ENCODE measurements around the gene TMCO2. TPM values are rescaled to one million over a fixed set of nuclear protein-coding genes. Genes with fewer than 3 reads are reported as not detected.
"Not testable (repeated sequence)": the region's sequence is repeated elsewhere in the genome, so short reads cannot be mapped to it uniquely, and the experiment has no call there.

The TMCO2 gene
- not detected for total RNA-seq

GRCh38 chr1:40247655-40248054, at the start of gene TMCO2:
Gene TMCO2 (plus strand): TSS chr1:40247937. CDS start chr1:40247994, 57 bp downstream.
- intact Hi-C loops (cut with DNase I) = no loop called here
- Histone ChIP-seq H3K4me1 (no peaks in the 10 kb centered on the region), H3K27me3 (no peaks in the 10 kb centered on the region), H3K27ac (no peak within 1 kb of the TSS), H3K9me3 (no peaks in the 10 kb centered on the region), H3K36me3 (no peaks in the 10 kb centered on the region), H3K4me3 (no peak within 1 kb of the TSS)
- DNase-seq (ENCODE audit: extremely low spot score in 2 of 2) = no peak
- no peak for TF ChIP-seq POLR2A (IDR thresholded peaks at IDR 0.05)

- peaks cover 0 to 12% of the 10 kb centered on the region in 2 donors for H3K36me3 ChIP-seq
- no peak for TF ChIP-seq CTCF (IDR thresholded peaks at IDR 0.05)
- TF ChIP-seq POLR2AphosphoS5 (IDR thresholded peaks at IDR 0.05; ENCODE audit: insufficient read depth in 1 of 2, low read depth in 1 of 2) = no peak
- no peak for TF ChIP-seq POLR2A (IDR thresholded peaks at IDR 0.05)
- no peak for DNase-seq (ENCODE audit: extremely low spot score in 2 of 2)
- no peaks in the 10 kb centered on the region for H3K4me1 ChIP-seq
- no peak overlapping the region for H3K4me3 ChIP-seq
- no peaks in the 10 kb centered on the region for H3K9me3 ChIP-seq
- H3K27me3 ChIP-seq = no peaks in the 10 kb centered on the region
- intact Hi-C loops (cut with DNase I) = no loop called here
- no peak overlapping the region for H3K27ac ChIP-seq
Observed at GRCh38 chr1:40199126-40199525, 48.6 kb upstream of the TMCO2 start.

- Histone ChIP-seq H3K27me3 (no peaks in the 10 kb centered on the region), H3K36me3 (peaks cover 0 to 8% of the 10 kb centered on the region in 2 donors), H3K27ac (no peak overlapping the region), H3K9me3 (no peaks in the 10 kb centered on the region), H3K4me1 (no peaks in the 10 kb centered on the region), H3K4me3 (no peak overlapping the region)
- DNase-seq (ENCODE audit: extremely low spot score in 2 of 2) = no peak
- TF ChIP-seq POLR2AphosphoS5 (IDR thresholded peaks at IDR 0.05; ENCODE audit: insufficient read depth in 1 of 2, low read depth in 1 of 2) = no peak
- no peak for TF ChIP-seq CTCF (IDR thresholded peaks at IDR 0.05)
- no peak for TF ChIP-seq POLR2A (IDR thresholded peaks at IDR 0.05)
- intact Hi-C loops (cut with DNase I) = no loop called here
Observed at GRCh38 chr1:40204856-40205255, 42.9 kb upstream of the TMCO2 start.

GRCh38 chr1:40210511-40211204, 37.1 kb upstream of the TMCO2 start:
- DNase-seq (ENCODE audit: extremely low spot score in 2 of 2) = no peak
- peaks cover 0 to 21% of the 10 kb centered on the region in 2 donors for H3K36me3 ChIP-seq
- H3K27me3 ChIP-seq = no peaks in the 10 kb centered on the region
- H3K4me1 ChIP-seq = no peaks in the 10 kb centered on the region
- TF ChIP-seq CTCF (IDR thresholded peaks at IDR 0.05) = no peak
- no peak for TF ChIP-seq POLR2AphosphoS5 (IDR thresholded peaks at IDR 0.05; ENCODE audit: insufficient read depth in 1 of 2, low read depth in 1 of 2)
- TF ChIP-seq POLR2A (IDR thresholded peaks at IDR 0.05) = no peak
- H3K4me3 ChIP-seq = no peak overlapping the region
- H3K27ac ChIP-seq = no peak overlapping the region
- intact Hi-C loops (cut with DNase I) = no loop called here
- H3K9me3 ChIP-seq = no peaks in the 10 kb centered on the region

GRCh38 chr1:40218333-40218732, 29.4 kb upstream of the TMCO2 start:
- intact Hi-C loops (cut with DNase I) = no loop called here
- Histone ChIP-seq H3K27me3 (no peaks in the 10 kb centered on the region), H3K9me3 (no peaks in the 10 kb centered on the region), H3K4me3 (no peak overlapping the region), H3K36me3 (no peaks in the 10 kb centered on the region), H3K27ac (no peak overlapping the region), H3K4me1 (no peaks in the 10 kb centered on the region)
- DNase-seq (ENCODE audit: extremely low spot score in 2 of 2) = no peak
- TF ChIP-seq POLR2AphosphoS5 (IDR thresholded peaks at IDR 0.05; ENCODE audit: insufficient read depth in 1 of 2, low read depth in 1 of 2) = no peak
- no peak for TF ChIP-seq POLR2A (IDR thresholded peaks at IDR 0.05)
- no peak for TF ChIP-seq CTCF (IDR thresholded peaks at IDR 0.05)

- H3K4me3 ChIP-seq; H3K27me3 ChIP-seq; DNase-seq (ENCODE audit: extremely low spot score in 2 of 2); H3K9me3 ChIP-seq; H3K4me1 ChIP-seq; H3K36me3 ChIP-seq; intact Hi-C loops (cut with DNase I); H3K27ac ChIP-seq: not testable (repeated sequence)
Observed at GRCh38 chr1:40221471-40221905, 26.2 kb upstream of the TMCO2 start.
